Right forelimb (tissue), 1 donor: ENCODE measurements around the gene MYH10.

Source experiments
- DNase-seq: peaks from one replicate; pipeline ENCODE4 v3.0.0-alpha.2; 2018

MYH10 gene

DNA sequence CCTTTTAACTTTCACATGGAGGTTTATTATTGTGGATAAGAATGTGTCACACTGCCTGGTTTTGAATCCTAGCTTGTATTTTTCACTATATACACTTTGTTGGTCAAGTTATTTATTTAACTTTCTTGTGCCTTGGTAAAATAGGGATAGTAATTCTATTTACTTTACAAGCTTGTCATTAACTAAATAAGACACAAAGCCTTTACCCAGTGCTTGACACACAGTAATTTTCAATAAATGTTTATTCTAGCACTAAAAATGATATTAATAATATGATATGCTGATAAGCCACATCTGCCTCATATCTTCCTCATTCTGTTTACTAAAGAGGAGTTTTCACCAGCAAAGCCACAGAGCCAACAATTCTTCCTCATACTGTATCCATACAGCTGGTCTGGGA, 27.8 kb downstream of the MYH10 start:
- no peak for DNase-seq

DNA sequence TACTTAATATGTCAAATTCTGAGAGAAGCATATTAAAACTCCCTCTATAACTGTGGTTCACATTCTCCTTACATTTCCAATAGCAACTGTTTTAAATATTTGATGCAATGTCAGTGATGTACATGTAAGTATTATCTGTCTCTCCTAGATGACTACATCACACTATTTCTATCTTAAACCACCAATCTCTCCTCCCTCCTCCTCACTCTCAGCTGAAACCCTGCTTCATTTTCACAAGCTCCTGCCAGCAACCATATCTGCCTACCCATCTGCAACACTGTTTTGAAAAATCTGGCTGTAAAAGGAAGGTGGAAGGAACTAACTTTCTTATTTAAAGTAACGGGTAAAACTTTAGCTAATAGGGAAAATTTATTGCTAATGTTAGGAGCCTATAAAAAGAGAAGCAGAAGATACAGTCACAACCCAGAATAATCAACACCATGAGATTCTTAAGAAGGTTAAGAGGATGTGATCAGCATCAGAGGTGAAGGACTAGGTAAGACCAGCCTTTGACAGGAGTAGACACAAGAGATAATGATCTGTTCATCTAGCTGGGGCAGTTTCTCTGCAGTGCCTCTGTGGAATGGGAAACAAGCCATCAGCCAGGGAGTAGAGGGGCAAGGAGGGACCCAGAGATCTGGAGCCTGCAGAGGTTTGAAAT, 31.0 kb downstream of the MYH10 start:
- DNase-seq, result no peak

DNA sequence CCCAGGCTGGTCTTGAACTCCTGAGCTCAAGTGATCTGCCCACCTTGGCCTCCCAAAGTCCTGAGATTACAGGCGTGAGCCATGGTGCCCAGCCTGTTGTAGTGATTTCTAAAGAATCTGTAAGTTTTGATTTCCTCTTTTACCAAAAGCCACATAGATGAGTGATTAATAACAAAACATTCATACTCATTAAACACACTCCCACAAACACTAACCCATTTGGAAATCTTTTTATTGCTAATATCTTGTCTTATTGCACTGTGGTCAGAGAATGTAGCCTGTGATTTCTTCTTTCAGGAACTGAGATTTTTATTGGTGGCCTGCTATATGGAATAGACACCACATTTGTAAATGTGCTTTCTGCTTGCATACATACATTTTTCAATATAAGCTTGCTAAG, 31.6 kb downstream of the MYH10 start:
- DNase-seq, result no peak

DNA sequence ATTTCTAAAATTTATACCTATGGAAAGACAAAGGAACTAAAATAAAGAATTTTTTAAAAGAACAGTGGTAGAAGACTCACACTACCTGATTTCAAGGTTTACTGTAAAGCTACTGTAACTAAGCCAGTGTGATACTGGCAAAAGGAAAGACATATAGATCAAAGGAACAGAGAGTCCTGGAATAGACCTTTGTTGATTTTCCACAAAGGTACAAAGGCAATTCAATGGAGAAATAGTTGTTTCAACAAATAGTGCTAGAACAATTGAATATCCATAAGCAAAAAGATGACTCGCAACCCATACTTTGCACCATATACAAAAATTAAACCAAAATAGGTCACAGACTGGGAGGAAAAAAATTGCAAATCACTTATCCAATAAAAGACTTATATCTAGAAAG, 36.7 kb downstream of the MYH10 start:
- DNase-seq, result no peak

DNA sequence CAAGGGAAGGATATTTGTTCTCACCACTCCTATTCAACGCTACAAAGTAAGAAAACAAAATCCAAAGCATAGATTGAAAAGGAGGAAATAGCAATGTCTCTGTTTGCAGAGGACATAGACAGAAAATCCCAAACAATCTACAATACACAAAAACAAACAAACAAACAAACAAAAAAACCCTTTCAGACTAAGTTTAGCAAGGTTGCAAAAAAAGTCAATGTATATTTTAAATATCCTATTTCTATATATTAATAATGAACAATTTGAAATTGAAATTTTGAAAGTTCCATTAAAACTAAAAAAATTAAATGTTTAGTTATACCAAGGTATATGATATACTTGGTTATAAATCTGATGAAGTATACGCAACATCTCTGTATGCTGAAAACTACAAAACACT, 37.2 kb downstream of the MYH10 start:
- DNase-seq, result no peak

DNA sequence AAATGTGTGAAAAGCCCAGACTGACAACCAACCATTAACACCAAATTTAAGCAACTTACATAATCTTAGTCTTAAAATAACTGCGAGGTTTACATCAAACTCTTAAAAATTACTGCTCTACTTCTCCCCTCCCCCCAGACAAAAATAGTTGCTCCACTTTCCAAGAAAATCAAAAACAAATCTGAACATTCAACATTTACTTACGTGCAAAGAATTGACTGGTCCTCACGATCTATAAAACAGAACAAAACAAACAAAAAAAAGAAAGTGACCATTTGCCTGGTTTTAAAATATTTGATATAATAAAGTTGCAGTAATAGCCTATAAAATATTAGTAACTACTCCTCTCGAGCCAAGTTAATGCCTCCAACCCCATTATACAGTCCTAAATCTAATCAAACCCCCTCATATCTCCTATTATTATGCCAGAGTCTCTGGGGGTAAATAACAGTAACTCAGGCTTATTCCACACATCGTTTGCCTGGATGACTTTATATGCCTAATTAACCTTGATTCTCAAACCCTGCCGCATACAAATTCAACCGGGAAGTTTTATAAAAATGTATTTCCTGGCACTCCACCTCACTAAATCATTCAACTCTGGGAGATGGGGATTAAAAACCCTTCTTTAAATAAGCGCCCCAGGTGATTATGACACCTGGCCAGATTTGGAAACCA, 41.5 kb downstream of the MYH10 start:
- no peak for DNase-seq

DNA sequence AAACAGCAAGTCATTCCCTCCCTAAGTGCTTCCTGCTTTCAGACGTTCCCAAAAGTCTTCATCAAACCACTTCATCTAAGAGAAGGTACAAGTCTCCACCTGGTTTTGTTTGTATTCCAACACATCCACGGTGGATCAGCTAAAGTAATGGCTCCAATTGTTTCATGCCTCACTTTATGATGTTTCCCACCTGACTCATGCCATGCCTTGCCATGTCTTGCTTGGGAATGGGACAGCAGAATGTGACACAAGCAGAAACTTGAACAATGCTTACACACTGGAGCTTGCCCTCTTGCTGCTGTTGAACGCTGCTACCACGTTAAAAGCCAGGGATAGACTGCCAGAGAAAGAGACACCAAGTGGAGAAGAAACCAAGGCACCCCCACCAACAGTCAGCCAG, 43.8 kb downstream of the MYH10 start:
- no peak for DNase-seq

DNA sequence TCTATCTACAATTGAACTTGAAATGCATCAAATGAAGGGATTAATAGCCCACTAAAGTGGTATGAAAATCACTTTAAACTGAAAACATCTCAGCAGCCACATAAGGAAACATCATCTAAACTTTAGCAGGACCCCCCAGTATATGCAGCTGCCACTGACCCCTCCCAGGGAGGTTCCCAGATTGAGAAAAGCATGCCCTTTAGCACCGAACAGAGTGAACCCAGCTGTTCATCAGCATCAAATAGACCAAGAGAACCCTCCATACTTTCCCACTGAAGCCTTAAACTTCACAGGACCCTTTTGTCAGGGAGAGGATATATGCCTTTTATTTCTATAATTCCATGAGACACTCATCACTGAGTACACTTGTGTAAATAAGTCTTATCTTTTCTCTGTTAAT, 44.6 kb downstream of the MYH10 start:
- DNase-seq, result no peak

DNA sequence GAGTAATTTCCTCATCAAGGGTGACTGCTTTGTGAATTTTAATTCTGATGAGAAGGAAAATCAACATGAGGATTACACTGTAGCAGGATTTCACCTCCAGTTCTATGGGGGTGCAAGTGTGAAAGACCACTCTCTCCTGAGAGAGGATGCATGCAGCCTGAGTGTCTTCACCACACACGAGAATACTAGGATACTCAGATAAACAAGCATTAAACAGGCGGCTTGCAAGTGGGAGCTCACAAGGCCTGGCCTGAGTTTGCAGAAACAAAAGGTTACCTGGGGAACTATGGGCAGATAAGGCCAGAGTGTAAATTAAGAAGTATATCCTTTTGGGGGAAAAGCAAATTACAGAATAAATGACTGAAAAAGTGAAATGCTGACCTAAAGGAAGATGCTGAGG, 46.6 kb downstream of the MYH10 start:
- DNase-seq, result no peak

DNA sequence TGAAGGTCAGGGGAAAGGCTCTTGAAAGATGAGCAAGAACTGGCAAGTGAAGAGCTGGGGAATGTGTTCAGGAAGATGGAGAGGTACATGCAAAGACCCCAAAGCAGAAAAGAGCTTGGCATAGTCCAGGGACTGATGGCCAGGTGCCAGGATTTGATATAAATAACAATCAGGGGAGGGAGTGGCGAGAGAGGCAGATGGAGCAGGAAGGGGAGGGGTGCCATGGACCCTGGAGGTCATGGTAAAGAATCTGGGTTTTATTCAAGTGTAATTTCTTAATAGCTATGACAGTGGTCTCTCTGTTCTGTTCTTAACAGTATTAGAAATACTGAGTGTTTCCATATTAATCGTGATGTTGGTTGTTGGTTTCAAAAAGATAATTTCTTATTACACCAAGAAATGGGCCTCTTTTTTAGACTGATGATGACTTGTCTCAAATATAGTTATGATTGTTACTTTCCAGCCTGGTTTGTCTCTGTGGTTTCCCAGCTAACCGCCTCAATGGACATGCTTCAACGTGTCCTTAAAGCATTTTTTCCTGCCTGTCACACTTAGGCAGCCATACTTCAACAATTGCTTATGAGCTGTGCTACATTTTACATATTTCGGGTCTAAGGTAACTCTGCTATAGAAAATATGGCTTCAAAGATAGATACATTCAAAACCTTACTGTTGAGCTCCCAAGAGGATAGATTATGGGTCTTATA, 49.4 kb downstream of the MYH10 start:
- DNase-seq, result no peak

DNA sequence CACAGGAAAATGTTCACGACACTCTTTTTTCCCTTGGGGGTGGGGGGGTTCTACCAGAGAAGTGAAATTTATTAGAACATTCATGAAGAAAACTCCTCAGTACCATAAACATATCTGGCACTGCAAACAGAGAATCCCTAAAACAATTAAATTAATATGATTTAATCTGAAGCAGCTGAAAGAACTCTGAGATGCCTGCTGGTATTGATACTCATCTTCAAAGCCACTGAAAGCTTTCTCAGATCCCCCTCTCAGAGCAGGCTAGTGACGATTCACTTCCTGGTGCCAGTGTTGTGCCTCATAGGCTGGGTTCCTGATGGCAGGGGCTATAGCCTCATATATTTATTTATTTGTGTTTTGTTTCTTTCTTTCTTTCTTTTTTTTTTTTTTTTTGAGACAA, 52.7 kb downstream of the MYH10 start:
- no peak for DNase-seq

DNA sequence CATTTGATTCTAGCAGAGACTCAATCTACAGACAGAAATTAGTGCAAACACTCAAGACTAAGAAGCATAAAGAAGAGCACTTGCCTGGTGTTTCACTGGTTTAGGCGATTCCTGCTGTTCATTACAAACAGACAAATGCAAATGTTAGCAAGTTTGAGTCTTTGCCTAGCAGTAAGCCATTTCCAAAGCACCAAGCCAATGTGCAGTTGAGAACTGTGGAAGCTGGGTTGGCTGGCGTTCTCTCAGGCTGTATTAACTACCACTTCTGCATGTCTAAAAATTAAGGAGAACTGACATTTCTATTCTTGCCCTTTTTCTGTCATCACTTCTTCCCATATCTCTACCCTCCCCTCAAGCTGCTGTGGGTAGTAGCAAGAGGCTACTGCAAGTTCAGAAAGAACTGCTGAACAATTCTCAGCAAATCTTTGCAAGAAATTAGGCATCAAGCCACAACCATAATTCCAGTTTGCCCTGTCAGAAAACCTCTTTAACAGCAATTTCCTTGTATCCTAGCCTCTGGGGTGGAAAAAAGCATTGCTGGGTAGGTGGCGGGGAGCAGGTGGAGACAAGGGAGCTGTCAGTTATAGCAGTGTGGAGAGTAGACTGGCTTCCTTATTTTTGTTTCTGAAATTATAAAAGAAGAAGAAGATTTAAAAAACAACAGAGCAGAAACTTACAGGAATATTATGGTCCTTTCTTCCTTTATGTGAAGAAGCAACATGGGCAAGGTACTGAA, 53.8 kb downstream of the MYH10 start:
- DNase-seq, result no peak

DNA sequence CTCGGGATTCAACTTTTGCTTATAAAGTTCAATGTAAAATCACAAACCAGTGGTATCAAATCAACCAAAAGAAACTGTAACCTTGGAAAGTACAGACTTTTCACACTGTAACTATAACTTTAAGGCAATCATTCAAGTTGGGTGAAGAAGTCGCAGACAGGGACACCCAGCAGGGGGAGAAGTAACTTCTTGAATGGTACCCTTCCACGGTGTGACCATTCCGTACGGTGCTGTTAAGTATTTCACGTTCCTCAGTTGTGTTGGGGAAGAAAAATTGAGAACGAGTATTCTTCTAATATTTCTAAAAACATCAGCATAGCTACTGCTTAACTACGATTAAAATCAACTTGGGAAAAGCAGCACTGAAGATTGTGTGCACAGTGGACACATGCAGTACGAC, 55.8 kb downstream of the MYH10 start:
- DNase-seq, result no peak

DNA sequence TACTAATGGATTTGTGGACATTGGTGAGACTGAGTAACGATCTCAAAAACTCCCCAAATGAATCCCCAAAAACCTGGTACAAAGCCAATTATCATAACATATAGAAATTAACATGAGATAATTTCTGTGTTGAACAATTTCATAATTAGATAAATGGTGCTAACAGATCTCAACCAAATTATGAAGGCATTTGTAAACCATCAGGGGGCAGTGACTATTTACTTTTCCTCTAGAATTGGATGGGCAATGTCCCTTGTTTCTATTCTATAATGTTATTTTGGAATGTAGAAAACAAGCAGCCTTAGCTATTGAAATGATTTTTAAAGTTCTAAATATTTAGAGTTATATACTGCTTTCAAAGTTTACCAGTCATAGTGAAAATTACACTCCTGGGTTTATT, 57.8 kb downstream of the MYH10 start:
- no peak for DNase-seq

DNA sequence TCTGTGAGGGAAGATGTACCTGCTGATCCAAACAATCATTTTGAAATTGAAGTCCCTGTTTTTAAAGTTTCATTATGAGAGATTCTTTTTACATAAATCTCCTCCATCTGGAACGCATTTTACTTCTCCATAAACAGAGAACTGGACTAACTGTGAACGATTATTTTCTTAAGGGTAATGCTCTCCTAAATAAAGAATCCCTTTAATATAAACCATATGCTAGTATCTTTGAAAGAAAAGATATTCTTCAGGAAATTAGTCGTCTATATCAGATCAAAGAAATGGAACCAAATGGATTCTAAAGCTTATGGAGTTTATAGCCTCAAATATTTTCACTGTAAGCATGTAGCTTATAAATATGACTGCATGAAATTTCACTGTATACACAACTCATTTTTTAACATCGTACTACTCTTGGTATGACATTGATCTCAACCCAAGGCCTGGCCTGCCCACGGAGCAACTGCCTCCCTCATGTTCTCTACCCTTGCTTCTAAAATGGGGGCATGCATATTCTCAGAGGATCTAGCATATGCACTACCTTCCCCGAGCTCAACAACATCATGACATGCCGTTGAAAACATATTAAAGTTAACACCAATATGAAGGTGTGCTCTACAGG, 66.4 kb downstream of the MYH10 start:
- DNase-seq, result no peak

DNA sequence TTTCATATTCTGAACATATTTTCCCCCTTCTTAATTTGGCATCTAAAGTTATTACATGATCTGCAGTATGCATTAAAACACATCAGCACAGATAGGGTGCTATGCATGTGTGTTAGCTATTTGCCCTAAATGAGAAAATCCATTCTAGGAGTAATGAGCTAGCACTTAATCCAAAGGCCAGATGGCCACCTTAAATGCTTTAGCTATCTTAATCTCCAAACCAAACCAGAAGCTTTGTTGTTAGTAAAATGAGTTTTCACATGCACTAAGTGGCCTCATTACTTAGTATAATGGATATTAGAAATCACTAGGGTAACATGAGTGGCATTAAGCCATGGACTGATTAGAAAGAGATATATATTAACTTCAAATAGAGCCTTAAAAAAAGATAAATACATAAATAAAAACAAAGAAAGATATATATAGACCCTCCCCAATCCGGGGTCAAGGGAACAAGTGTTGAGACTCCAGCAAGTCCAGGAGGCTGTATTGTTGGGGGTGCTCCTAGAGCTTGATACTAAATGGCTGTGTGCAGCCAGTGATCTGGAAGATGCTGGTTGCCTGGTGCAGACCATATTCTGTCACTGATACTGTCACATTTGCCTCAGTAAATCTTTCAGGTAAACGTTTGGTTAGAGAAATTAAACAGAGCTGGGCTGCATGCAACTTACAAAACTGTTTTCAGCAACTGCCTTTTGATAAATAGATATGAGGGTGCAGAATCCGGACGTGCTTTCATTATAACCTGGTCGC, 67.3 kb downstream of the MYH10 start:
- no peak for DNase-seq

DNA sequence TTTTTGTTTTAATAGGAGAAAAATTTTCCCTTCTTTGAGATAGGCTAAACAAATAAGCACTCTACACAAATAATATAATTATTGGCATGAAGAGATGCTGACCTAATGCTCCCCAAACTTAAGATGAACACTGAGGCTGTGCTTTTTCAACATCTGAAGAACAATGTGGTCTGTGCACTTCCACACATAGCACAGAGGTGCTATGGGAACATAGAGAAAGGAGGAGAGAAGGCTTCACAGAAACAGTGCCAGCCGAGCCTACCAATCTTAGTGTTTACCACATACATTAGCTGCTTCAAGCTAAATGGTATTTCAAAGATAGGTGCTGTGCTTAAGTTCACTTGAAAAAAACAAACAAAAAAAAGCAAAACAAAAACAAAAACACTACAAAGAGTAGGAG, 72.4 kb downstream of the MYH10 start:
- DNase-seq, result no peak

DNA sequence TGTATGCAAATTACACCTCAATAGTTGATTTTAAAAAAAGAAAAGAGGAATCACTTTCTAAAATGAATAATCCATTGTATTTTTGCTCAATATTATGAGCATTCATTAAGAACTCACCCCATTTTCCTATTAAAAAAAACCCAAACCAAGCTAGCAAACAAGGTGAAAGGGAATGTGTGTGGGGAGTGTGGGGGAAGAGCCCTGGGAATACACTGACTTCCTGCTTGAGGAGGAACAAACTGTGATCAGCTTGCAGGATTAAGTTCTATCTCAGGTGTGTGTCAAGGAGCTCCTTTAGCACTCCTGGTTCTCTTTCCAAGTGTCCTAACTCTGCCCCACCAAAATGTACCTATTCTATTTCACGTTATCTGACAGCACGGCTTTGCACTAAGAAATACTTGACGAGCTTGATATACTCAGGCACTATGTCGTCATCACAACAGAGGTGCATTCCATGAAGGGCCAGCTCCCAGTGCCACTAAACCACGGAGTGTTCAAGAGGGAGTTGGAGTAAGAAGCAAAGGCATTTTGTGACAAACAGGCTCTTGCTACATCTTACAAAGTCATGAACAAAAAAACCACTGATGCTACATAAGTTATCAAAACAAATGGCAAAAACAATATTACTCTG, 73.2 kb downstream of the MYH10 start:
- DNase-seq, result no peak

DNA sequence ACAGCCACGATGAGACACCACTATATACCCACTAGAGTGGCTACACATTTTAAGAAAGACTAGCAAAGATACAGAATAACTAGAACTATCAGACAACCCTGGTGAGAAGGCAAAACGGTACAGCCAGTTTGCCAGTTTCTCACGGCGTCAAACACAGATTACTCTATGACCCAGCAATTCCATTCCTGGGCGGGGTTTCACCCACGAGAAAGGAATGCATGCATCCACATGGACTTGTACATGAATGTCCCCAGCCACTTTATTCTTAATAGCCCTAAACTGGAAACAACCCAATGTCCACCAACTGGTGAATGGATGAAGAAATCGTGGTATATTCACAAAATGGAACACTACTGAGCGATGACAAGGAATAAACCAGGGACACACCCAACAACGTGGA, 74.5 kb downstream of the MYH10 start:
- DNase-seq, result no peak

DNA sequence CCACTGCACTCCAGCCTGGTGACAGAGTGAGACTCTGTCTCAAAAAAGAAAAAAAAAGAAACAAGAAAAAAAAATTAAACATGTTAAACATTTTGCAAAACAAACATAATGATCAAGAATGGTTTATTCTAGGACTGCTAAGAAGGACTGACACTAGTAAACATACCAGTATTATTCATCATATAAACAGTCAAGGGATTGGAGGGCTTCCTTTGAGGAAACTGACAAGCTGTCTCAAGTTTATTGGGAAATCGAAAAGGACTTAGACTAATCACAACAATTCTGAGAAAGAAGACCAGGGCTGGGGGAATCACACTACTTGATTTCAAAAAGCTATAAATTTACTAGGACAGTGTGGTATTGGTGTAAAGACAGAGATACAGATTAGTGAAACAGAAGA, 75.5 kb downstream of the MYH10 start:
- no peak for DNase-seq

DNA sequence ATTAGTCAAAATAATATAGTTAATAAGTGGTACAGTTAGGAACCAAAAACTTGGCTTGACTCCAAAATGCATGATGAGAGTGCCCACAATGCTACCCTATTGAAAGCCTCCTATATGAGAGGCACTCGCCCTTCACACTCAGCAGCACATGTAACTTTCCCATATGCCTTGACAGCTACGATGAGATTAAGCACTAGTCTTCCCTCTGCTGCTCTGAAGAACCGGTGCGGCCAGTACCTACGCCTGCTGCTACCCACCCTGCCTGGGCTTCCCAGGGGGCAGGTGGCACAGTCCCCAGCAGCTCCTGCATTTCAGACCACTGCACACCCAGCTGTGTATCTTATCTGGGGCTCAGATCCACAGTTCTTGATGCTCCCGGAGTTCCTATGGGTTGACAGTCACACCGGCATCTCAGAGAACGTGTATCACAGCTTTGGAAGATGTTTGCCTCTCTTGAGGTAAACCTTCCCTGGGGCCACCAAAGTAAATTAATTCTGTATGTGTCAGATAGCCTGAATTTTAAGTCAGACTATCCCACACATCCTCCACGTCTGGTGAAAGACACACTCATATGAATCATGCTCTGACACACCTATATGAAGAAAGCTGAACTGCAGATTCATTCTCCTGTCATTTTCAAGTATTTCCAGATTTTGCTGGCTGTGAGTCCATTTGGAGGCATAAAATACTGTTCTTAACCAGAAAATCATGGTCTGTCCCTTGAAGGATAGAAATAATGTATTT, 77.8 kb downstream of the MYH10 start:
- no peak for DNase-seq
